Effector memory CD8-positive, alpha-beta T cell (primary cell): ENCODE measurements around the gene NDUFA5.

Experiments used
- ATAC-seq: fragments of 150-1000 bp; cut with Tn5 transposase; replicated peaks from 2 replicates; pipeline ENCODE4 v1.10.0; 2021; ENCODE audit warnings: mild to moderate bottlenecking, moderate library complexity
- DNase-seq, 3 experiments: peaks; one replicate each; pipeline ENCODE4 v3.0.0; 2021
- H3K27ac Mint-ChIP-seq, 2 donors: one replicate each; pipeline ENCODE4 v1.8.0; 2022; ENCODE audit warnings: mild to moderate bottlenecking in 2 of 2, mixed read lengths in 2 of 2, moderate library complexity in 2 of 2
- H3K27me3 Mint-ChIP-seq, 2 donors: one replicate each; pipeline ENCODE4 v1.8.0; 2022; ENCODE audit warnings: mixed read lengths in 2 of 2
- H3K36me3 Mint-ChIP-seq: one replicate; pipeline ENCODE4 v1.8.0; 2022; ENCODE audit warnings: mild to moderate bottlenecking, moderate library complexity, mixed read lengths; ENCODE audit not compliant: insufficient read depth
- H3K4me1 Mint-ChIP-seq, 2 donors: one replicate each; pipeline ENCODE4 v1.8.0; 2022; ENCODE audit warnings: low read depth in 2 of 2, mixed read lengths in 2 of 2
- H3K4me3 Mint-ChIP-seq, 2 donors: one replicate each; pipeline ENCODE4 v1.8.0; 2022; ENCODE audit warnings: mild to moderate bottlenecking in 2 of 2, mixed read lengths in 2 of 2, moderate library complexity in 2 of 2
- H3K9me3 Mint-ChIP-seq, 2 donors: one replicate each; pipeline ENCODE4 v1.8.0; 2022; ENCODE audit warnings: mixed read lengths in 2 of 2
- total RNA-seq, 9 experiments: gene quantifications; one replicate each; lab custom pipeline; 2026; lab: John Stamatoyannopoulos, UW

Gene NDUFA5
- 30.8 to 86.2 (median 68.4) reads per million in 9 experiments for total RNA-seq

GRCh38 chr7:123557398-123558288, at the start of gene NDUFA5:
NDUFA5 (minus strand) TSS chr7:123557818; CDS start chr7:123557795, 23 bp downstream.
- H3K27me3 Mint-ChIP-seq, result peaks cover 0 to 7% of the 10 kb centered on the region in 2 donors
- H3K27ac Mint-ChIP-seq, result no peak within 1 kb of the TSS
- DNase-seq, result peak; percentile 96 to 99 (median 98)
- no peak within 1 kb of the TSS for H3K4me3 Mint-ChIP-seq
- peaks cover 11 to 12% of the 10 kb centered on the region in 2 donors for H3K4me1 Mint-ChIP-seq
- peaks cover 8% of the 10 kb centered on the region for H3K36me3 Mint-ChIP-seq
- H3K9me3 Mint-ChIP-seq, result no peaks in the 10 kb centered on the region
- ATAC-seq, result peak; percentile 97

GRCh38 chr7:123604739-123605138, 47.1 kb upstream of the NDUFA5 start:
- Mint-ChIP-seq H3K4me1 (peaks cover 0 to 3% of the 10 kb centered on the region in 2 donors), H3K9me3 (no peaks in the 10 kb centered on the region), H3K27ac (no peak overlapping the region), H3K27me3 (peaks cover 26 to 46% of the 10 kb centered on the region in 2 donors), H3K36me3 (no peaks in the 10 kb centered on the region), H3K4me3 (no peak overlapping the region)
- DNase-seq (no peak), ATAC-seq (no peak)

GRCh38 chr7:123602648-123603047, 45.0 kb upstream of the NDUFA5 start:
- Mint-ChIP-seq H3K4me1 (peaks cover 0 to 3% of the 10 kb centered on the region in 2 donors), H3K27me3 (peaks cover 25 to 40% of the 10 kb centered on the region in 2 donors), H3K9me3 (no peaks in the 10 kb centered on the region), H3K36me3 (no peaks in the 10 kb centered on the region), H3K27ac (no peak overlapping the region), H3K4me3 (no peak overlapping the region)
- ATAC-seq, result no peak
- DNase-seq, result no peak

GRCh38 chr7:123601530-123601929, 43.9 kb upstream of the NDUFA5 start, which contains the start of gene ASB15:
ASB15 (plus strand) TSS chr7:123601821; CDS start chr7:123614503, 12,682 bp downstream.
- ATAC-seq (no peak), DNase-seq (no peak)
- H3K9me3 Mint-ChIP-seq, result no peaks in the 10 kb centered on the region
- peaks cover 0 to 3% of the 10 kb centered on the region in 2 donors for H3K4me1 Mint-ChIP-seq
- H3K36me3 Mint-ChIP-seq, result no peaks in the 10 kb centered on the region
- no peak within 1 kb of the TSS for H3K27ac Mint-ChIP-seq
- no peak within 1 kb of the TSS for H3K4me3 Mint-ChIP-seq
- H3K27me3 Mint-ChIP-seq, result peaks cover 25 to 40% of the 10 kb centered on the region in 2 donors

- no peaks in the 10 kb centered on the region for H3K9me3 Mint-ChIP-seq
- no peak overlapping the region for H3K27ac Mint-ChIP-seq
- no peaks in the 10 kb centered on the region for H3K36me3 Mint-ChIP-seq
- H3K4me3 Mint-ChIP-seq, result no peak overlapping the region
- H3K27me3 Mint-ChIP-seq, result peaks cover 25 to 35% of the 10 kb centered on the region in 2 donors
- no peak for ATAC-seq
- DNase-seq, result no peak
- H3K4me1 Mint-ChIP-seq, result peaks cover 0 to 3% of the 10 kb centered on the region in 2 donors
Measured at GRCh38 chr7:123600876-123601275, 43.3 kb upstream of the NDUFA5 start.

GRCh38 chr7:123599766-123600165, 42.1 kb upstream of the NDUFA5 start:
- Mint-ChIP-seq H3K4me1 (no peaks in the 10 kb centered on the region), H3K27me3 (peaks cover 33 to 35% of the 10 kb centered on the region in 2 donors), H3K4me3 (no peak overlapping the region), H3K36me3 (no peaks in the 10 kb centered on the region), H3K9me3 (no peaks in the 10 kb centered on the region), H3K27ac (no peak overlapping the region)
- DNase-seq (no peak), ATAC-seq (no peak)

GRCh38 chr7:123598657-123599056, 41.0 kb upstream of the NDUFA5 start:
- H3K27ac Mint-ChIP-seq, result no peak overlapping the region
- H3K4me3 Mint-ChIP-seq, result no peak overlapping the region
- no peaks in the 10 kb centered on the region for H3K9me3 Mint-ChIP-seq
- DNase-seq (no peak), ATAC-seq (no peak)
- no peaks in the 10 kb centered on the region for H3K36me3 Mint-ChIP-seq
- H3K27me3 Mint-ChIP-seq, result peaks cover 35 to 38% of the 10 kb centered on the region in 2 donors
- no peaks in the 10 kb centered on the region for H3K4me1 Mint-ChIP-seq

- peaks cover 63 to 65% of the 10 kb centered on the region in 2 donors for H3K27me3 Mint-ChIP-seq
- no peak for DNase-seq
- no peak overlapping the region for H3K27ac Mint-ChIP-seq
- no peak overlapping the region for H3K4me3 Mint-ChIP-seq
- no peaks in the 10 kb centered on the region for H3K36me3 Mint-ChIP-seq
- no peaks in the 10 kb centered on the region for H3K4me1 Mint-ChIP-seq
- no peak for ATAC-seq
- H3K9me3 Mint-ChIP-seq, result no peaks in the 10 kb centered on the region
Measured at GRCh38 chr7:123594813-123595241, 37.2 kb upstream of the NDUFA5 start.

- DNase-seq, result no peak
- no peak for ATAC-seq
- Mint-ChIP-seq H3K27ac (no peak overlapping the region), H3K4me1 (no peaks in the 10 kb centered on the region), H3K9me3 (no peaks in the 10 kb centered on the region), H3K4me3 (no peak overlapping the region), H3K27me3 (peaks cover 40 to 56% of the 10 kb centered on the region in 2 donors), H3K36me3 (peaks cover 2% of the 10 kb centered on the region)
Measured at GRCh38 chr7:123588376-123588775, 30.8 kb upstream of the NDUFA5 start.

GRCh38 chr7:123583821-123584220, 26.2 kb upstream of the NDUFA5 start:
- ATAC-seq (no peak), DNase-seq (no peak)
- H3K27me3 Mint-ChIP-seq, result peaks cover 29 to 41% of the 10 kb centered on the region in 2 donors
- peaks cover 2% of the 10 kb centered on the region for H3K36me3 Mint-ChIP-seq
- no peak overlapping the region for H3K4me3 Mint-ChIP-seq
- no peaks in the 10 kb centered on the region for H3K4me1 Mint-ChIP-seq
- H3K9me3 Mint-ChIP-seq, result no peaks in the 10 kb centered on the region
- no peak overlapping the region for H3K27ac Mint-ChIP-seq

GRCh38 chr7:123581162-123581459, 23.5 kb upstream of the NDUFA5 start:
- ATAC-seq (no peak), DNase-seq (no peak)
- peaks cover 29 to 42% of the 10 kb centered on the region in 2 donors for H3K27me3 Mint-ChIP-seq
- no peaks in the 10 kb centered on the region for H3K36me3 Mint-ChIP-seq
- no peak overlapping the region for H3K27ac Mint-ChIP-seq
- no peaks in the 10 kb centered on the region for H3K4me1 Mint-ChIP-seq
- H3K4me3 Mint-ChIP-seq, result no peak overlapping the region
- H3K9me3 Mint-ChIP-seq, result no peaks in the 10 kb centered on the region

- Mint-ChIP-seq H3K4me1 (no peaks in the 10 kb centered on the region), H3K36me3 (no peaks in the 10 kb centered on the region), H3K27ac (no peak overlapping the region), H3K9me3 (no peaks in the 10 kb centered on the region), H3K4me3 (no peak overlapping the region), H3K27me3 (peaks cover 29 to 42% of the 10 kb centered on the region in 2 donors)
- no peak for DNase-seq
- peak; percentile 70 for ATAC-seq
Measured at GRCh38 chr7:123580406-123581161, 23.0 kb upstream of the NDUFA5 start.

- DNase-seq, result no peak
- H3K36me3 Mint-ChIP-seq, result no peaks in the 10 kb centered on the region
- no peaks in the 10 kb centered on the region for H3K9me3 Mint-ChIP-seq
- H3K27ac Mint-ChIP-seq, result no peak overlapping the region
- H3K4me3 Mint-ChIP-seq, result no peak overlapping the region
- H3K4me1 Mint-ChIP-seq, result no peaks in the 10 kb centered on the region
- ATAC-seq, result no peak
- H3K27me3 Mint-ChIP-seq, result peaks cover 29 to 42% of the 10 kb centered on the region in 2 donors
Measured at GRCh38 chr7:123579416-123579815, 21.8 kb upstream of the NDUFA5 start.
